ENCODE data around the gene CSF3.

Gene CSF3

GRCh38 chr17:40063187-40063771 is 48.0 kb downstream of the CSF3 start:
- peak; percentile 64 for DNase-seq

GRCh38 chr17:40063901-40064531 is 48.8 kb downstream of the CSF3 start:
- no peak for DNase-seq

GRCh38 chr17:40064971-40065768 is 49.9 kb downstream of the CSF3 start:
- DNase-seq: no peak

GRCh38 chr17:40065769-40066510 is 50.7 kb downstream of the CSF3 start:
- no peak for DNase-seq
